HG02678 (cell line): ENCODE data around the gene GNE.

ENCODE experiments used
- ATAC-seq: cut with Tn5 transposase; IDR thresholded peaks from one replicate; pipeline ENCODE4 v1.9.1; 2021; ENCODE audit warnings: mild to moderate bottlenecking, moderate library complexity; ENCODE audit not compliant: unreplicated experiment

Gene GNE

GRCh38 chr9:36173861-36174260 lies 84.4 kb downstream of the GNE start:
- ATAC-seq, result no peak

- ATAC-seq, result no peak
Observed at GRCh38 chr9:36170531-36170930, 87.7 kb downstream of the GNE start.

DNA sequence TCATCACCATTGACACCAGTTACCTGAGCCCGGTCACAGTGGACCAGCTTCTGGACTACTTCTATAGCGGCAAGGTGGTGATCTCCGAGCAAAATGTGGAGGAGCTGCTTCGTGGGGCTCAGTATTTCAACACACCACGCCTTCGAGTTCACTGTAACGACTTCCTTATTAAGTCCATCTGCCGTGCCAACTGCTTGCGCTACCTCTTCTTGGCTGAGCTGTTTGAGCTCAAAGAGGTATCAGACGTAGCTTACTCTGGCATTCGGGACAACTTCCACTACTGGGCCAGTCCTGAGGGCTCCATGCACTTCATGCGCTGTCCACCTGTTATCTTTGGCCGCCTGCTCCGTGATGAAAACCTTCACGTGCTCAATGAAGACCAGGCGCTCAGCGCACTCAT lies 88.5 kb downstream of the GNE start:
- ATAC-seq, result no peak

- ATAC-seq, result no peak
Observed at GRCh38 chr9:36169166-36169565, 89.1 kb downstream of the GNE start, which contains the start of gene CCIN. TSS of gene CCIN (plus strand) at chr9:36169388. CDS start at chr9:36169503, 115 bp downstream.

GRCh38 chr9:36166168-36166927 lies 91.9 kb downstream of the GNE start:
- peak; percentile 83 for ATAC-seq

DNA sequence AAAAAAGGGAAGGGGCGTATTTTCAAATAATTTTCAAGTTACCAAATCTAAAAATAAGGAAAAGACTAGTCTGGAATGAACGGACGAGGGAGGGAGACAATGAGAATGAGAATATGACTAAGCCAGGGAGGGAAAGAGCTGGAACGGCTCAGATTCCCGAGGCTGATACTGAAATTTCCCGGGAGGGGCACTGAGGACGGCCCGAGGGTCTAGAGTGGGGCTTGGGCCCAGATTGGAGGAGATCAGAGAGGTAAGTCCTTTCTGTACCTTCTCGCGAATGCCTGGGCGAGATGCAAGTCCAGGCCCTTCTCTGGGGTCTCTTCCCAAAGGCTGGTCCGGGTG lies 92.5 kb downstream of the GNE start:
- ATAC-seq, result no peak

GRCh38 chr9:36164989-36165388 lies 93.3 kb downstream of the GNE start:
- ATAC-seq, result no peak
